Fibroblast of villous mesenchyme (primary cell): Measurements from ENCODE around the gene OR2J2. TPM values are rescaled to one million over a fixed set of nuclear protein-coding genes. Genes with fewer than 3 reads are reported as not detected.
"Not testable (repeated sequence)": the region's sequence is repeated elsewhere in the genome, so short reads cannot be mapped to it uniquely, and the experiment has no call there.

Experiments
- DNase-seq: peaks from one replicate; pipeline ENCODE4 v3.0.0-alpha.2; 2010; ENCODE audit warnings: low read depth
- H3K4me3 ChIP-seq: 2 replicates; pipeline ENCODE4 v1.5.1; 2011; ENCODE audit warnings: low read depth, mild to moderate bottlenecking, low read length
- CTCF ChIP-seq: IDR thresholded peaks from 2 replicates; pipeline ENCODE4 v1.5.1; 2012; ENCODE audit warnings: low read depth, mild to moderate bottlenecking, low read length; ENCODE audit not compliant: insufficient read depth
- total RNA-seq: library from RNA; depleted of rRNA; stranded (reverse); fragments of >200 nt; gene quantifications from 2 replicates; pipeline ENCODE4 v1.2.3, GENCODE V29; 2012

Gene OR2J2
- total RNA-seq, 1 donor: not detected

GRCh38 chr6:29146179-29146578, 24.5 kb upstream of the OR2J2 start:
- H3K4me3 ChIP-seq: no peak overlapping the region
- TF ChIP-seq CTCF: no peak
- no peak for DNase-seq

- no peak for TF ChIP-seq CTCF
- no peak for DNase-seq
- H3K4me3 ChIP-seq: no peak overlapping the region
Observed at GRCh38 chr6:29147074-29147473, 23.6 kb upstream of the OR2J2 start.

GRCh38 chr6:29149444-29149843, 21.3 kb upstream of the OR2J2 start:
- not testable (repeated sequence) for H3K4me3 ChIP-seq, DNase-seq

GRCh38 chr6:29153083-29153482, 17.6 kb upstream of the OR2J2 start:
- TF ChIP-seq CTCF: no peak

GRCh38 chr6:29155182-29155581, 15.5 kb upstream of the OR2J2 start:
- H3K4me3 ChIP-seq, DNase-seq: not testable (repeated sequence)

More at GRCh38 chr6:29153083-29153482, 17.6 kb upstream of the OR2J2 start:
- DNase-seq: no peak
- H3K4me3 ChIP-seq: no peak overlapping the region

GRCh38 chr6:29159922-29160321, 10.8 kb upstream of the OR2J2 start:
- H3K4me3 ChIP-seq, DNase-seq: not testable (repeated sequence)

GRCh38 chr6:29165571-29165970, 5.1 kb upstream of the OR2J2 start:
- H3K4me3 ChIP-seq, DNase-seq: not testable (repeated sequence)

GRCh38 chr6:29171736-29172135, 1.0 kb downstream of the OR2J2 start:
- no peak overlapping the region for H3K4me3 ChIP-seq
- DNase-seq: no peak
- TF ChIP-seq CTCF: no peak

- no peak for DNase-seq
- no peak for TF ChIP-seq CTCF
- no peak overlapping the region for H3K4me3 ChIP-seq
Observed at GRCh38 chr6:29183594-29183993, 12.9 kb downstream of the OR2J2 start.

- not testable (repeated sequence) for DNase-seq, H3K4me3 ChIP-seq
Observed at GRCh38 chr6:29188659-29189058, 18.0 kb downstream of the OR2J2 start.
